ENCODE data around the gene ISG20.

ISG20 gene

DNA sequence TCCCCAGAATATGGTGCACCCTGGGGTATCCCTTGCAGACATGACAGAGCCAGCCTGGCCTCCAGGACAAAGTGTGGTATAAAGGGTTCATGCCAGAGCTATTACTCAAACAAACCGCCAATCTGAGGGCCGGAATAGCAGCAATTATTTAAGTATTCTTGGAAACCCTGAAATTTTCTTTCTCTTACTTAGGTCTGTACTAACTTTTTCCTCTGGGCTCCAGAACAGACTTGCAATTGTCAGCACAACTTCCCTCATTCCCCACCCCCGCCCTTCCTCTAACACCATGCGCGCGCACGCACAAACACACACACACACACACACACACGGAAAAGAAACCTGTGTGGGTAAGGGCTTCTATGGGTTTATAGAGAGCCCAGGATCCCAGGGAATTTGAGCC is 56.3 kb downstream of the ISG20 start:
- no peak for DNase-seq

DNA sequence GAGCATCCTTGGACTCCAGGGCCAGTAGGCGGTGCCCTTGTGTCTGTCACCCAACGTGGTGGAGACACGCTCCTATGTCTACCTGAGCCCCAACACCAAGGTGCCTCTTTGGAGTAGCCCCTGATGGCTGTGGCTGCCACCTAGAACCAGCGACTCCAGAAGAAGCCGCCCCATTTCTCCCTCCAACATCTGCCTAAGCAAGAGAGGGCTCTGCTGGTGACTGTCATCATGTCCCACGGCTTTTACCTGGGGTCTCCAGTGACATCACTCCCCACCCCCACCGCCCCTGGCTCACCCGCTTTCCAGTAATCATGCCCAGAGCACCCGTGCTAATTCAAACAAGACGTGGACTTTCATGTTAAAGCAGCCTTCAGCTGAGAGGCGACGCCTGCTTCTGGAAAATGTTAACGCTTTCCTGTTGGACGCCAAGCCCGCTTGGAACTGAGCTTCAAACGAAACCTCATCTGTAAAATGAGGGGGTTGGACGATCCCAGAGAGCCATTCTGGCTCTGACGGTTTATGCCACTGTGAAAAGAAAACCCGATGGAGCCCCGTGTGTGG is 57.0 kb downstream of the ISG20 start:
- DNase-seq, result no peak

DNA sequence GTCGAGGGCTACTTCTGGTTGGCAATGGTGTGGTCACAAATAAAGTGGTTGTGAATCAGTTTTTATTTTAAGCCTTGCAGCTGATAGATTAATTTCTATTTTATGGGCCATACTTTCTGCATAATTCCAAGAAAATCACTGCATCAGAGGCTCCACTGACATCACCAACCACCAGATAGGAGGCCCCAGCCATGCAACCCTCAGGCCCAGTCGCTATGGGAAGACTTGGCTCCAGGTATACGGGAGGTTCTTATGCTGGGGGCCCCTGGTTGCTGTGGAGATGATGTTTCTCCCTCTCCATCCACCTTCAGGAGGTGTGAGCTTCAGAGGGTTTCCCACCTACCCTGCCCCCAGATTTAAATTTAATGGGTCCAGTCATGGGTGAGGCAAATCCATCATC is 57.4 kb downstream of the ISG20 start:
- no peak for DNase-seq

DNA sequence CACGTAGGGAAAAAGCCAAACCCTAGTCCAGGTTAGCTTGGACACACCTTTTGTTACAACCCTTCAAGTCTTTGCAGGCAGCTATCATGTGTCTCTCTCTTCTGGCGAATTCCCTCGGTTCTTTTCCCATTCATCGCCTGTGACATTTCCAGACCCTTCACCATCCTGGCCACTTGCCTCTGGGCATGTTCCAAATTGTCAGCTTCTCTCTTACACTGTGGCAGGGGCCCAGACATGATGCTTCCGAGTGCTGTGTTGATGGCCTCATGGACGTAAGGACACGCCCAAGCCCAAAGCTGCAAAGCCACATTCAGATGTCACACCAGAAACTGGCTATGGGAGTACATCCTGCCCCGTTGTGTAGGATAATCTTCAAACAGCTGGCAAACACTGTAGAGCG is 58.5 kb downstream of the ISG20 start:
- no peak for DNase-seq

DNA sequence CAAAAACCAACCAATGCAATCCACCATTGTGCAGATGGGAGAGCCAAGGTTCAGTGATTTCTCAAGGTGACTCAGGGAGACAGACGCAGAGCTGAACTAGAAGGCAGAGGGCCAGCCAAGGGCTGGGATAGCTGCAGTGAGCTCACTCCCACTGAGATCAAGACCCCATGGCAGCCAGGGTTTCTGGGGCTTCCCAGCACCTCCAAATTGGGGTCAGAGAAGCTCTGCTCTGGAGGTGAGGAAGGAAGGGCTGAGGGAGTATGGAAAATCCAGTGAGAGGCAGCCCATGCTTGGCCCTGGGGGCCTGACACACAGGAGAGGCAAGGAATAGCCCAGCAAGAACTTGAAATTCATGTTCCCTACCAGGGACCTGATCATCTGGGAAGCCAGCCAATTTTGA is 61.0 kb downstream of the ISG20 start:
- no peak for DNase-seq

DNA sequence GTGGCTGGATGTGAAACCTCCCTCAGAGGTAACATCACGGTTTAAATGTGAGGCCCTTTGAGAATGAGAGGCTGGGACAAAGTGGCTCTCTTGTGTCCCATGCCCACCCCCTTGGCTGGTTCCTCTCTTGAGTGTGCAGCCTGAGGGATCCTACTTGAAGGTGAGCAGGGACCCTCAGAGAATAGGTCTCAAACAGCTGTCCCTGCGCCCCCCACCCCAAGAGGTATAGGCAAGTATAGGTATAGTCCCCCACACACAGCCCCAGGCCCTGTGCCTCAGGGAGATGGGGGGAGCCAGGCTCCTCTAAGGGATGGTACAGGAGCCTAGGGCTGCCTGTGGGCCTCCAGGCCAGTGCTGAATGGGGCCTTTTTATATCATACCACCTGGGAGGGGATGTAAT is 61.9 kb downstream of the ISG20 start:
- no peak for DNase-seq

DNA sequence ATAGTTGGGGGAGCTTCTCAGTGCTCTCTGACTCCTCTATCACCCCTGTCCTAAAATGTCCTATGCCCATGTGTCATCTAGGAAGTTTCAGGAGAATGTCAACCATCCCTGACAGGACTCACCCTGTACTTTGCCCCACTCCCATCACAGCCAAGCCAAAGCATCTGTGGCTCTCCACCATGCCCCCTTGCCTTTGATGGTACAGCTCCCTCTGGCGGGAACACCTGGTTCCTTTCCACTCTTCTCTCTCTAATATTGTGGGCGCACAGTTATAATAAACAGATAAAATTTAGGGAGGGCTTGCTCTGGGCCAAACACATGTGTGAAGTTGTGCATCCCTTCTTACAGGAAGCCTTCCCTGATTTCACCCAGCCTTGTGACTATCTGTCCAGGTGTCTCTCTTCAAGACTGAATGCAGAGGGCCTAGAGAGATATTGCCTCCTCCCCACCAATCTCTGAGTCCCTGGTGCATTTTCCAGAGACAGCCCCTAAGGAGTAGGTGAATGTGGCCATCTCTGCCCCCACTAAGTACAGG is 62.8 kb downstream of the ISG20 start:
- peak; percentile 31 for DNase-seq

DNA sequence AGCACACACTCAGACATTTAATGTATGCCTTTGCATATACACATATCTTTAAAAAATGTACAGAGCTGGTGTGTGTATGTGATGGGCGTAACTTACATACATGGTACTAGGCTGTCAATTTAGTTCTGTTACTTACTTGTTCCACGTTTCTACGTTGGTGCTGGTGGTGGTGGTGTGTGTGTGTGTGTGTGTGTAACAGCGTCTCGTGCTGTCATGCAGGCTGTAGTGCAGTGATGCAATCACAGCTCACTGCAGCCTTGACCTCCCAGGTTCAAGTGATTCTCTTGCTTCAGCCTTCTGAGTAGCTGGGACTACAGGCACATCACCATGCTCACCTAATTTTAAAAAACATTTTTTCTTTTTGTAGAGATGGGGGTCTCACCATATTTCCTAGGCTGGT is 64.2 kb downstream of the ISG20 start:
- DNase-seq, result no peak

DNA sequence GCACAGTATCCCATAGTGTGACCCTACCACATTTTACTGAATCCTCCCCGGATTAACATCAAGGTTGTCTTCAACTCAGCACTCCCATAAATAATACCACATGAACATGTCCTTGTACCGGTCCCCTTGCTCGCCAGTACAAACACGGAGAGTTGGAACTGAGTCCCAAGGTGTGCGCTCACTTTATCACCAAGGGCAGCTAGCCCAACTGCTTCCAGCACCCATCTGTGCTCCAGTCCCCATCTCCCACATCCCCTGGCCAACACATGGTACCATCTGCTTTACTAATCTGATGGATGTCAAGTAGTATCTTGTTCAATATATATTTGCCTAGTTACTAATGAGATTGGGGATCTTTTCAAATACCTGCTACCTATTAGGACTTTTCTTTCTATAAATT is 64.7 kb downstream of the ISG20 start:
- no peak for DNase-seq

DNA sequence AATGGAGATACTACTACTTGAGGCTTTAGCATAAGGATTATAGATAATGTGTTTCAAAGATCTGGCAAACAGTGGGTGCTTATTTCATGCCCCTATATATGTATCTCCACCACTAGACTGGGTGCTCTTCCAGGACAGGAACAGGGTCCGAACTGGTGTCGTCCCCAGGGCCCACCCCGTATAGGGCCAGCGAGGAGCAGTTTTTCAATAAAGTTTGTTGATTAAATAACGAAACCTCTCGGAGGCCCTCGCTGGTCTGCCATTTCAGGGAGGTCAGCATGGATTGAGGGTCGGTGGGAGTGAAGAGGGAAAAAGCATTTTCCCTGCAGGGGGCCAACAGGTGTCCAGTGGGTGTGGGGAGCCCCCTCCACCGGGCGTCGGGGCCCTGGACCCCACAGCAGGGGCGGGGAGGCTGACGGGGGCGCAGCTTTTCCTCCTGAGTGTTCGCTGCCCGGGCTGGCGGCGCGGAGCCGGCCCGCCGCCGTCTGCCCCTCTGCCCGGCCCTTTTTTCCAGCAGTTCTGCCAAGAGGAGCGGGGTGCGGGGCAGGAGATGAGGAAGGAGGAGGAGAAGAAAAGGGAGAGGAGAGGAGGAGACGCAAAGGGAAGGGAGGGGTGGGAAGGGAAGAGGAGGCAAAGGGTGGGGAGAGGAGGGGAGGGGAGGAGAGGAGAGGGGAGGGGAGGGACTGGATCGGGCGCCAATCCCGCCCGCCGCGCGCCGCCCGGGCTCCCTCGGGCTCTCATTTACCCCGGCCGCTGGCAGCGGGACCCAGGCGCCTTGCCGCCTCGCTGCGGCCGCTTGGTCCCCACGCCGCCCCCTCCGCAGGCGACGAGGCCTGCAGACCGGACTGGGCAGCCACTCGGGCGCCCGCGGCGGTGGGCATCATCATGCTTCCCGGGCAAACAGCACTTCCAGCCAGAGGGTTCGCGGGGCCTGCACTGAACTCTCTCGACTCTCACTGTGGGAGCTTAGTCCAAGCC is 66.3 kb downstream of the ISG20 start:
- DNase-seq, result no peak

DNA sequence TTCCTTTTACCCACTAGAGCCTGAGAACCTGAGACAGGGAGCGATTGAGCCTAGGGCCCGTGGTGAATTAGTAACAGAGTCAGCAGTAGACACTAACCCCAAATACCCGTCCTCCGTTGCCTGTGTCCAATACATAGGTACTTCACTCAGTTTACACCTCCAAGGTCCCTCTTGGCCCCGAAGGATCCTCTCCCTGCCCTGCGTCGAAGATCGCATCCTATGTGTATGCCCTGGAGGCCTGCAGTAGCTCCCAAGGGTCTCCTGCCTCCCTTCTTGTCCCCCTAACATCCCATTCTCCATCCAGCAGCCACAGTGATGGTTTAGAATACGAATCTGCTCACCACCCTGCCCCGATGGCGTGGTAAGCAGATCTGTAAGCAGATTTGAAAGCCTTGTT is 67.0 kb downstream of the ISG20 start:
- no peak for DNase-seq
